Fibroblast of gingiva (primary cell): ENCODE results near the gene PACRG.

Experiments used
- DNase-seq: peaks from one replicate; pipeline ENCODE4 v3.0.0-alpha.2; 2011; ENCODE audit warnings: low read depth

Gene PACRG

GRCh38 chr6:163137398-163137881, 409.7 kb downstream of the PACRG start:
- DNase-seq, result no peak

- DNase-seq, result no peak
These were observed 418.3 kb downstream of the PACRG start for GRCh38 chr6:163146036-163146435.

GRCh38 chr6:163147994-163148393, 420.2 kb downstream of the PACRG start:
- no peak for DNase-seq

GRCh38 chr6:163148451-163149278, 420.9 kb downstream of the PACRG start:
- DNase-seq, result no peak

GRCh38 chr6:163149279-163149848, 421.6 kb downstream of the PACRG start:
- DNase-seq, result no peak

- no peak for DNase-seq
These were observed 423.4 kb downstream of the PACRG start for GRCh38 chr6:163151212-163151611.

GRCh38 chr6:163152701-163153100, 424.9 kb downstream of the PACRG start:
- DNase-seq, result no peak

GRCh38 chr6:163159110-163159509, 431.3 kb downstream of the PACRG start:
- DNase-seq, result no peak

- DNase-seq, result no peak
These were observed 431.9 kb downstream of the PACRG start for GRCh38 chr6:163159689-163160088.

GRCh38 chr6:163162007-163162873, 434.5 kb downstream of the PACRG start:
- DNase-seq, result no peak

GRCh38 chr6:163162874-163163213, 435.1 kb downstream of the PACRG start:
- DNase-seq, result no peak

- DNase-seq, result no peak
These were observed 436.6 kb downstream of the PACRG start for GRCh38 chr6:163164175-163164900.

- no peak for DNase-seq
These were observed 437.6 kb downstream of the PACRG start for GRCh38 chr6:163165155-163165910.

- no peak for DNase-seq
These were observed 438.1 kb downstream of the PACRG start for GRCh38 chr6:163165922-163166321.

- no peak for DNase-seq
These were observed 438.7 kb downstream of the PACRG start for GRCh38 chr6:163166507-163166906.

- no peak for DNase-seq
These were observed 441.7 kb downstream of the PACRG start for GRCh38 chr6:163169521-163169920.

- no peak for DNase-seq
These were observed 442.6 kb downstream of the PACRG start for GRCh38 chr6:163170294-163170883.

GRCh38 chr6:163173741-163174140, 446.0 kb downstream of the PACRG start:
- no peak for DNase-seq

GRCh38 chr6:163175301-163175700, 447.5 kb downstream of the PACRG start:
- no peak for DNase-seq

GRCh38 chr6:163176097-163176496, 448.3 kb downstream of the PACRG start:
- DNase-seq, result no peak

- no peak for DNase-seq
These were observed 449.2 kb downstream of the PACRG start for GRCh38 chr6:163177007-163177406.
